ENCODE results near the gene CDIPT. TPM values are rescaled to one million over a fixed set of nuclear protein-coding genes. Genes with fewer than 3 reads are reported as not detected.
"Not testable (repeated sequence)": the region's sequence is repeated elsewhere in the genome, so short reads cannot be mapped to it uniquely, and the experiment has no call there.

CDIPT gene
- total and polyA plus RNA-seq, 2 of the 13 experiments (the other 11 are each of a cell fraction or from before 2014, with no cell fraction given): 54.9 to 97.5 TPM

GRCh38 chr16:29869067-29869466 is 6.0 kb upstream of the CDIPT start:
- H3K9ac ChIP-seq (ENCODE audit: insufficient read depth, low read depth, low read length); H3K27ac ChIP-seq (ENCODE audit: extremely low read length, insufficient read depth, low read length); H2AFZ ChIP-seq (ENCODE audit: low read length); H3K27me3 ChIP-seq (ENCODE audit: control insufficient read depth in 1 of 2, insufficient read depth in 2 of 2, low read length in 2 of 2); CTCF ChIA-PET (ENCODE audit: low intra/inter-chr PET ratio, low total read pairs); H3K79me2 ChIP-seq (ENCODE audit: insufficient read depth, low read length); H4K20me1 ChIP-seq (ENCODE audit: insufficient read depth, low read length); FAIRE-seq; DNase-seq (ENCODE audit: low spot score); ATAC-seq; BruUV-seq (replicated peaks); H3K4me2 ChIP-seq (ENCODE audit: low read depth, low read length); H3K36me3 ChIP-seq (replicated peaks in 1 of 2; ENCODE audit: control insufficient read depth in 1 of 2, insufficient read depth in 2 of 2, low read length in 2 of 2); H3K4me3 ChIP-seq (replicated peaks in 1 of 3; ENCODE audit: insufficient read depth in 1 of 3, low read depth in 2 of 3, low read length in 3 of 3); H3K9me3 ChIP-seq (ENCODE audit: low read length); intact Hi-C loops (cut with micrococcal nuclease; ENCODE audit: unreplicated experiment): not testable (repeated sequence)
- in situ Hi-C loops (cut with HindIII; ENCODE audit: extremely low pct_ligation_motif_present, low pct_unique_long_range_greater_than_20kb): loop anchor here (10.0 kb wide), 1 partner anchor 136 kb away; no protein-coding TSS in a partner anchor
- 0 out of 2 replicates have a peak, but pooled peaks have one; percentile 54 for TF ChIP-seq ZNF770 (CRISPR knock-in tag; IDR thresholded peaks at IDR 0.05)
- WGBS (ENCODE audit: low lambda C conversion rate): 85% methylated on average over 8 of the region's 8 CpGs
- peaks cover 15% of the 10 kb centered on the region for H3K4me1 ChIP-seq (ENCODE audit: insufficient read depth, low read length)
- POLR2A ChIA-PET: interaction anchor here (1.0 to 1.4 kb wide), 2 partner anchors 11 to 31 kb away, joined by 6 to 12 read pairs; partner anchors contain the start of genes ASPHD1 and SEZ6L2

- ChIA-PET POLR2A (interaction anchor here (0.7 to 1.4 kb wide), 3 partner anchors 10 to 32 kb away, joined by 3 to 12 read pairs (median 6); partner anchors contain the start of genes ASPHD1 and SEZ6L2), CTCF (ENCODE audit: low intra/inter-chr PET ratio, low total read pairs) (no interaction called here)
- H3K9me3 ChIP-seq (ENCODE audit: low read length): no peaks in the 10 kb centered on the region
- FAIRE-seq (no peak), DNase-seq (ENCODE audit: low spot score) (no peak), ATAC-seq (no peak)
- no peaks in the 10 kb centered on the region for H3K27me3 ChIP-seq (ENCODE audit: control insufficient read depth in 1 of 2, insufficient read depth in 2 of 2, low read length in 2 of 2)
- no peak overlapping the region for H3K27ac ChIP-seq (ENCODE audit: extremely low read length, insufficient read depth, low read length)
- no peak overlapping the region for H3K4me2 ChIP-seq (ENCODE audit: low read depth, low read length)
- H4K20me1 ChIP-seq (ENCODE audit: insufficient read depth, low read length): no peaks in the 10 kb centered on the region
- intact Hi-C loops (cut with micrococcal nuclease; ENCODE audit: unreplicated experiment) (no loop called here), in situ Hi-C loops (cut with HindIII; ENCODE audit: extremely low pct_ligation_motif_present, low pct_unique_long_range_greater_than_20kb) (loop anchor here (10.0 kb wide), 1 partner anchor 136 kb away; no protein-coding TSS in a partner anchor)
- WGBS (ENCODE audit: low lambda C conversion rate): 51% methylated on average over 8 of the region's 8 CpGs
- H3K4me3 ChIP-seq (replicated peaks in 1 of 3; ENCODE audit: insufficient read depth in 1 of 3, low read depth in 2 of 3, low read length in 3 of 3): no peak overlapping the region
- no TSS peak for BruUV-seq (replicated peaks)
- H2AFZ ChIP-seq (ENCODE audit: low read length): no peak overlapping the region
- no peaks in the 10 kb centered on the region; a peak in 2 of 5 replicates for H3K36me3 ChIP-seq (replicated peaks in 1 of 2; ENCODE audit: control insufficient read depth in 1 of 2, insufficient read depth in 2 of 2, low read length in 2 of 2)
- H3K4me1 ChIP-seq (ENCODE audit: insufficient read depth, low read length): peaks cover 21% of the 10 kb centered on the region
- no peak overlapping the region for H3K9ac ChIP-seq (ENCODE audit: insufficient read depth, low read depth, low read length)
- no peaks in the 10 kb centered on the region for H3K79me2 ChIP-seq (ENCODE audit: insufficient read depth, low read length)
- TF ChIP-seq FOXO4 (CRISPR knock-in tag; conservative IDR thresholded peaks at IDR 0.05): no peak
- no peak for TF ChIP-seq HOXA3 (CRISPR knock-in tag; IDR thresholded peaks at IDR 0.05)
- no peak for TF ChIP-seq ZNF318 (CRISPR knock-in tag; IDR thresholded peaks at IDR 0.05)
Observed at GRCh38 chr16:29868396-29869009, 5.5 kb upstream of the CDIPT start.
